Breast epithelium (tissue), 3 donors: Measurements from ENCODE around the gene GAB2.

Experiments used
- CTCF ChIP-seq, 3 donors: fragments of 450-650 bp; IDR thresholded peaks; one replicate each; pipeline ENCODE4 v1.5.1; 2016 to 2017; ENCODE audit warnings: antibody characterized with exemption in 3 of 3, mild to moderate bottlenecking in 3 of 3, moderate library complexity in 3 of 3
- POLR2A ChIP-seq: fragments of 450-650 bp; IDR thresholded peaks from one replicate; pipeline ENCODE4 v1.6.1; 2016; ENCODE audit warnings: antibody characterized with exemption, mild to moderate bottlenecking, moderate library complexity
- POLR2AphosphoS5 ChIP-seq, 3 donors: sonication (generic); formaldehyde crosslinking; IDR thresholded peaks; one replicate each; pipeline ENCODE4 v1.6.1; 2017; ENCODE audit warnings: antibody characterized with exemption in 3 of 3

- no peak for TF ChIP-seq CTCF (IDR thresholded peaks at IDR 0.05)
- no peak for TF ChIP-seq POLR2AphosphoS5 (IDR thresholded peaks at IDR 0.05)
- no peak for TF ChIP-seq POLR2A
Observed at GRCh38 chr11:78446210-78446609, 28.6 kb upstream of the GAB2 start.
